Gastroesophageal sphincter (tissue), 3 donors: ENCODE results near the gene NHS.

Experiments
- CTCF ChIP-seq, 4 experiments: fragments of 200-600 bp in 2 of 4; fragments of 450-650 bp in 2 of 4; sonication (generic) in 1 of 4; IDR thresholded peaks; one replicate each; pipeline ENCODE4 v1.5.1; 2017 to 2019; ENCODE audit warnings: antibody characterized with exemption in 4 of 4, mild to moderate bottlenecking in 2 of 4, moderate library complexity in 2 of 4
- EP300 ChIP-seq: sonication (generic); formaldehyde crosslinking; IDR thresholded peaks from one replicate; pipeline ENCODE4 v1.6.1; 2017; ENCODE audit warnings: antibody characterized with exemption, mild to moderate bottlenecking
- POLR2A ChIP-seq, 2 donors: fragments of 450-650 bp; IDR thresholded peaks; one replicate each; pipeline ENCODE4 v1.6.1; 2017; ENCODE audit warnings: antibody characterized with exemption in 2 of 2, mild to moderate bottlenecking in 2 of 2, moderate library complexity in 1 of 2

GRCh38 chrX:17527922-17528321 lies 152.9 kb downstream of the NHS start:
- TF ChIP-seq CTCF (IDR thresholded peaks at IDR 0.05) = no peak
- no peak for TF ChIP-seq POLR2A (IDR thresholded peaks at IDR 0.05)
- TF ChIP-seq EP300 = no peak
